Stimulated activated CD8-positive, alpha-beta memory T cell treated with anti-CD3 and anti-CD28 coated beads, Interleukin-7, amount 100 ng/mL, for 4 hours (primary cell): ENCODE results near the gene IVD.

Experiments used
- DNase-seq, 2 donors: peaks; one replicate each; pipeline ENCODE4 v3.0.0-alpha.2; 2020; ENCODE audit warnings: low read depth in 2 of 2

IVD gene

GRCh38 chr15:40377606-40378005 lies 28.0 kb upstream of the IVD start:
- no peak for DNase-seq

GRCh38 chr15:40379374-40379773 lies 26.2 kb upstream of the IVD start:
- no peak for DNase-seq

- no peak for DNase-seq
Observed at GRCh38 chr15:40379853-40380252, 25.7 kb upstream of the IVD start.

GRCh38 chr15:40380636-40381035 lies 25.0 kb upstream of the IVD start:
- DNase-seq, result no peak

GRCh38 chr15:40381818-40382529 lies 23.6 kb upstream of the IVD start:
- DNase-seq, result no peak

GRCh38 chr15:40382580-40383456 lies 22.8 kb upstream of the IVD start, which contains the start of gene KNSTRN:
TSS of gene KNSTRN (plus strand) at chr15:40382721. CDS start at chr15:40382836, 115 bp downstream.
- DNase-seq, result peak; percentile 82 to 89

GRCh38 chr15:40386480-40386879 lies 19.1 kb upstream of the IVD start:
- DNase-seq, result no peak

GRCh38 chr15:40388941-40389823 lies 16.4 kb upstream of the IVD start:
- DNase-seq, result no peak

GRCh38 chr15:40389824-40390595 lies 15.6 kb upstream of the IVD start:
- no peak for DNase-seq

GRCh38 chr15:40392986-40393948 lies 12.3 kb upstream of the IVD start:
- no peak for DNase-seq

GRCh38 chr15:40397688-40398412 lies 7.7 kb upstream of the IVD start:
- DNase-seq, result no peak

GRCh38 chr15:40398413-40398873 lies 7.2 kb upstream of the IVD start:
- no peak for DNase-seq

- DNase-seq, result no peak
Observed at GRCh38 chr15:40399370-40399769, 6.2 kb upstream of the IVD start.

GRCh38 chr15:40407330-40407990 lies 1.9 kb downstream of the IVD start:
- no peak for DNase-seq

GRCh38 chr15:40409366-40409765 lies 3.8 kb downstream of the IVD start:
- no peak for DNase-seq

- no peak for DNase-seq
Observed at GRCh38 chr15:40410476-40410875, 4.9 kb downstream of the IVD start.

- no peak for DNase-seq
Observed at GRCh38 chr15:40412095-40412759, 6.6 kb downstream of the IVD start.

GRCh38 chr15:40413036-40413435 lies 7.4 kb downstream of the IVD start:
- DNase-seq, result no peak
